Heart left ventricle (tissue), 16 donors: Measurements from ENCODE around the gene PAGE1. TPM values are rescaled to one million over a fixed set of nuclear protein-coding genes. Genes with fewer than 3 reads are reported as not detected.

Experiments used
- ATAC-seq, 4 donors: fragments of 200-7000 bp; cut with Tn5 transposase; one replicate each; pipeline ENCODE4 v1.9.1; 2020 to 2022; ENCODE audit warnings: moderate library complexity in 4 of 4, mild to moderate bottlenecking in 3 of 4, moderate number of reproducible peaks in 1 of 4
- DNase-seq, 5 donors: peaks; one replicate each; pipeline ENCODE4 v3.0.0-alpha.2; 2020
- H3K27ac ChIP-seq, 12 donors: fragments of 200-600 bp; sonication (generic) in 4 of 12; one replicate each; pipeline versions ENCODE4 v1.5.0 to v1.8.0; 2016 to 2022; ENCODE audit warnings: mild to moderate bottlenecking in 2 of 12
- H3K27me3 ChIP-seq, 9 donors: fragments of 200-600 bp; sonication (generic) in 2 of 9; one replicate each; pipeline versions ENCODE4 v1.5.1 to v1.8.0; 2016 to 2022; ENCODE audit warnings: mild to moderate bottlenecking in 3 of 9
- H3K36me3 ChIP-seq, 9 donors: fragments of 200-600 bp; sonication (generic) in 2 of 9; one replicate each; pipeline versions ENCODE4 v1.5.0 to v1.8.0; 2018 to 2022; ENCODE audit warnings: mild to moderate bottlenecking in 2 of 9
- H3K4me1 ChIP-seq, 12 donors: fragments of 200-600 bp; sonication (generic) in 4 of 12; one replicate each; pipeline versions ENCODE4 v1.5.0 to v1.8.0; 2016 to 2022; ENCODE audit warnings: mild to moderate bottlenecking in 3 of 12
- H3K4me3 ChIP-seq, 12 donors: fragments of 200-600 bp; sonication (generic) in 4 of 12; one replicate each; pipeline versions ENCODE4 v1.5.0 to v1.8.0; 2017 to 2022; ENCODE audit warnings: mild to moderate bottlenecking in 9 of 12, moderate library complexity in 4 of 12
- H3K9me3 ChIP-seq, 12 donors: fragments of 200-600 bp; sonication (generic) in 4 of 12; one replicate each; pipeline versions ENCODE4 v1.5.0 to v1.8.0; 2016 to 2022; ENCODE audit warnings: mild to moderate bottlenecking in 1 of 12
- CTCF ChIP-seq, 12 donors: fragments of 200-600 bp; sonication (generic) in 4 of 12; IDR thresholded peaks; one replicate each; pipeline versions ENCODE4 v1.5.0 to v1.8.0; 2018 to 2022; ENCODE audit warnings: antibody characterized with exemption in 12 of 12, mild to moderate bottlenecking in 5 of 12
- POLR2A ChIP-seq, 2 donors: fragments of 450-650 bp; IDR thresholded peaks; one replicate each; pipeline ENCODE4 v1.6.1; 2017; ENCODE audit warnings: antibody characterized with exemption in 2 of 2, mild to moderate bottlenecking in 2 of 2, moderate library complexity in 2 of 2
- WGBS, 4 donors: extraction: QIAGEN DNeasy Blood & Tissue Kit in 2 of 4; methylation state at CpG; one replicate each; pipeline versions ENCODE4 v1.1.5 to v1.1.7; 2013 to 2018; 5-methylcytosine and 5-hydroxymethylcytosine counted together
- intact Hi-C, 10 donors: fragments of 100-400 bp; cut with DNase I; formaldehyde crosslinking; loops; one replicate each; pipeline versions ENCODE4 v1.11.1 to v1.14.2; 2022
- polyA plus RNA-seq, 2 donors: library from polyadenylated mRNA; stranded (reverse); fragments of 200-250 nt; gene quantifications; one replicate each; pipeline ENCODE4 v1.2.3, GENCODE V29; 2013
- total RNA-seq, 9 donors: library from RNA; depleted of rRNA in 2 of 9; stranded (reverse); fragments of >200 nt in 2 of 9; fragmentation: NEBNext Ultra II Directional in 3 of 9; extraction: Animal tissue kit (Norgen Biotek cat#: 25700) in 3 of 9; gene quantifications; one replicate each; pipeline versions ENCODE4 v1.1.0 to v1.2.4, GENCODE V29; 2016 to 2023
- donor health status: ischemic (EF 13 %, LVEDD 7.1; RV severe dilation, severe dysfunction).
- donor health status: healthy with polysubstance abuse.
- donor health status: DM: no; HTN: yes; CAD: no.
- donor health status: DM: no; HTN: no; CAD: no.
- donor health status: ischemic (EF 25% LVEDD 6.9; RV normal size, moderate dysfunction).
- donor health status: ischemic (EF 25% LVEDD 5.7; RV mildly dilated, moderate dysfunction).
- donor health status: healthy.
- donor health status: DM: yes; HTN: yes; CAD: no.
- donor health status: ischemic (EF 35%, LVEDD 5.7; RV mildly dilated, moderate dysfunction).
- donor health status: nonischemic (EF 11% LVEDD 7.7; RV severe dilation, severe dysfunction).
- donor health status: DM: yes; HTN: yes; CAD: no.
- donor health status: PGD.
- donor health status: ischemic (EF 29% LVEDD 5.4; RV normal size, mild dysfunction).
- donor health status: nonischemic (EF 23%, LVEDD 6.1; RV moderate dilation, normal function).

PAGE1 gene
- total and polyA plus RNA-seq, 11 donors: not detected

DNA sequence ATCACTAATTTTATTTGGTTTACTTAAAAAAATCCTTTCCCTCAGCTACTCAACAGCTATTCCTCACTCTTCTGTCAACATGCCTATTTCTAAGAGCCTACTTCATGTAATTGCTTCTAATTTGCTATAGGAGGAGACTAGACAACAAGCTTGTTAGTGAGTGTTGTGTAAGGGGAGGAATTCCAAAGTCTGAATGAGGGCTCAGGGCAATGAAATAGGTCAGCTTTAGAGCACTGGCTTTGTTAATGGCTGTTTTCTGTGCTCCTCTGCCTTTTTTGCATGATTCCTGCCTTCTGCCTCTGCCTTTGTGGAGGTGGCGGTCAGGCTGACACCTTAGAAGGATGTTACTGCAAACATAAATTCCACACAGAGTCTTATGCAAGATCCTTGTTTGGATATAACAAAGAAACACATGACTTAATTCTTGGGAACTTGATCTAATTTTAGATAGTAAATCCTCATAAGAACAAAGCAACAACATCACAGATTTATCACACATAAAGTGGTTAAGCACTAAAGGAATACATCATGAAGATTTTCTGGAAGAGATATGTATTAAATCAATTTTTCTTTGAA is 15.0 kb upstream of the PAGE1 start:
- no peaks in the 10 kb centered on the region for H3K36me3 ChIP-seq
- no peaks in the 10 kb centered on the region for H3K9me3 ChIP-seq
- H3K27ac ChIP-seq: no peak overlapping the region
- intact Hi-C loops: no loop called here
- no peak overlapping the region for H3K4me3 ChIP-seq
- DNase-seq (no peak), ATAC-seq (no peak)
- TF ChIP-seq POLR2A (IDR thresholded peaks at IDR 0.05) (no peak), CTCF (IDR thresholded peaks at IDR 0.05) (no peak)
- H3K4me1 ChIP-seq: no peaks in the 10 kb centered on the region
- WGBS, 4 donors: 82 to 96% (median 88%) methylated on average over 1 of the region's 1 CpG
- H3K27me3 ChIP-seq: peaks cover 0 to 34% (median 0%) of the 10 kb centered on the region in 9 donors

DNA sequence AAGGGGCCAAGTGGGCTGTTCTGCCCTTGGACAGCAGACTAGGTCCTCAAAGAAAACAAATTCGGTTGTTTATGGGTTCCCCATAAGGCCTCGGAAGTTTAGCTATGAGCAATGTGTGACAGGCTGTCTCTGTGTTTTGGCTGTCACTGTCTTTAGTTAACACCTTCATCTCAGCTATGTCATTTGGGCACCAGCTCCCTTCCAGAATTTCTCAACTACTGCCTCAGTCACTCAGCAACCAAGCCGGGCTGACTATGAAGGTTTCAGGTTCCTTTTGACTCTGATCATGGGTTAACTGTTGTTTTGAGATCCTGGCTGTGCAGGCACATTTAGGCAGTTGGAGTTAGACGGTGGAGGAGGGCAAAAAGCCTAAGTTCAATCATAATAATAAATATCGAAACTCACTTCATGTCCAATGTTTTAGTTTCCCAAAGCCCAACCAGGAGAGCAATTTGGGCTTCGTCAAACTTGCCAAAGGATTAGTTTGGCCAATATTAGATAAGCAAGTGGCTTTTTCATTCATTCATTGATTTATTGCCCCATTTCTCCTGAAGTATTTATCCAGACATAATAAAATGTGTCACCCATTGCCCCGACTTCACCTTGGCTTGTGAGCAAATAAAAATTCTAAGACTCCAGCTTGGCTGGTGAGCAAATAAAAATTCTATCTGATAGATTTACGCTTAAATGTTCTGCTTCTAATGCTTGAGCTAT is 9.1 kb upstream of the PAGE1 start:
- TF ChIP-seq CTCF (IDR thresholded peaks at IDR 0.05) (no peak), POLR2A (IDR thresholded peaks at IDR 0.05) (no peak)
- DNase-seq (no peak), ATAC-seq (no peak)
- Histone ChIP-seq H3K27ac (no peak overlapping the region), H3K4me3 (no peak overlapping the region), H3K4me1 (no peaks in the 10 kb centered on the region), H3K27me3 (peaks cover 0 to 35% (median 0%) of the 10 kb centered on the region in 9 donors), H3K9me3 (no peaks in the 10 kb centered on the region), H3K36me3 (no peaks in the 10 kb centered on the region)
- WGBS, 4 donors: 54 to 70% (median 60%) methylated on average over 8 of the region's 8 CpGs
- intact Hi-C loops: no loop called here

DNA sequence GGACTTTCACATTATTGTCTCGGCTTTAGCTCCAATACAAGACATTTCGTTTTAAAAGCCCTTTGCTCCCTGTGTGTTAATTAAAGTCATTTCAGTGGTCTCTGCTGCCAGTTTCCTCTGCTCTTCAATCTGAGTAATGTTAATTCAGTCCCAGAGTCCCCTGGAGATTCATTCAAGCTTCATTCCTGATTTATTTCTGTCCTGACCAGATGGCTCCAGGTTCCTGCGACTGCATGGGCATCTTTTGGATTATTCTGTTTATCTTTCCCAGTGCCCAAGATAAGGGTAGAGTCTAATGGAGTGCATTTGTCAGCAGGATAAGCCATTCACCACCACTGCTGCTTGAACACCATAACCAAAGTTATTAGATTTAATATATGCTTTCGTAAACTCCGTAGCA is 6.1 kb upstream of the PAGE1 start:
- intact Hi-C loops: no loop called here
- ATAC-seq (no peak), DNase-seq (no peak)
- Histone ChIP-seq H3K27ac (no peak overlapping the region), H3K4me1 (no peaks in the 10 kb centered on the region), H3K36me3 (no peaks in the 10 kb centered on the region), H3K9me3 (peaks cover 0 to 2% (median 0%) of the 10 kb centered on the region in 12 donors), H3K4me3 (no peak overlapping the region), H3K27me3 (peaks cover 0 to 28% (median 0%) of the 10 kb centered on the region in 9 donors)
- WGBS, 4 donors: 43 to 49% (median 45%) methylated on average over 5 of the region's 5 CpGs
- TF ChIP-seq CTCF (IDR thresholded peaks at IDR 0.05) (no peak), POLR2A (IDR thresholded peaks at IDR 0.05) (no peak)

DNA sequence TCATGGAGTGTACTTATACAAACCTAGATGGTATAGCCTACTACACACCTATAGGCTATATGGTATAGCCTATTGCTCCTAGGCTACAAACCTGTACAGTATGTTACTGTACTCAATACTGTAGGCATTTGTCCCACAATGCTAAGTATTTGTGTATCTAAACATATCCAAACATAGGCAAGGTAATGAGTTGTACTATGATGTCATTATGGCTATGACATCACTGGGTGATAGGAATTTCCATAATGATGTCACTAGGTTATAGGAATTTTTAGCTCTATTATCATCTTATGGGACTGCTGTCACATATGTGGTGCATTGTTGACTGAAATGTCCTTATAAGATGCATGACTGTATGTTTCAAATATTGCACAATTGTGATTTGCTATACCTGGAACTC is 5.5 kb upstream of the PAGE1 start:
- Histone ChIP-seq H3K36me3 (no peaks in the 10 kb centered on the region), H3K4me1 (no peaks in the 10 kb centered on the region), H3K9me3 (peaks cover 0 to 6% (median 0%) of the 10 kb centered on the region in 12 donors), H3K27me3 (peaks cover 0 to 28% (median 0%) of the 10 kb centered on the region in 9 donors), H3K27ac (no peak overlapping the region), H3K4me3 (no peak overlapping the region)
- DNase-seq (no peak), ATAC-seq (no peak)
- intact Hi-C loops: no loop called here
- no peak for TF ChIP-seq POLR2A (IDR thresholded peaks at IDR 0.05)
